ENCODE data around the gene ARHGAP26.
A peak's percentile ranks its signal among the peaks of the same experiment; 100 is the strongest.
"Not testable (repeated sequence)": the region's sequence is repeated elsewhere in the genome, so short reads cannot be mapped to it uniquely, and the experiment has no call there.

Gene ARHGAP26

DNA sequence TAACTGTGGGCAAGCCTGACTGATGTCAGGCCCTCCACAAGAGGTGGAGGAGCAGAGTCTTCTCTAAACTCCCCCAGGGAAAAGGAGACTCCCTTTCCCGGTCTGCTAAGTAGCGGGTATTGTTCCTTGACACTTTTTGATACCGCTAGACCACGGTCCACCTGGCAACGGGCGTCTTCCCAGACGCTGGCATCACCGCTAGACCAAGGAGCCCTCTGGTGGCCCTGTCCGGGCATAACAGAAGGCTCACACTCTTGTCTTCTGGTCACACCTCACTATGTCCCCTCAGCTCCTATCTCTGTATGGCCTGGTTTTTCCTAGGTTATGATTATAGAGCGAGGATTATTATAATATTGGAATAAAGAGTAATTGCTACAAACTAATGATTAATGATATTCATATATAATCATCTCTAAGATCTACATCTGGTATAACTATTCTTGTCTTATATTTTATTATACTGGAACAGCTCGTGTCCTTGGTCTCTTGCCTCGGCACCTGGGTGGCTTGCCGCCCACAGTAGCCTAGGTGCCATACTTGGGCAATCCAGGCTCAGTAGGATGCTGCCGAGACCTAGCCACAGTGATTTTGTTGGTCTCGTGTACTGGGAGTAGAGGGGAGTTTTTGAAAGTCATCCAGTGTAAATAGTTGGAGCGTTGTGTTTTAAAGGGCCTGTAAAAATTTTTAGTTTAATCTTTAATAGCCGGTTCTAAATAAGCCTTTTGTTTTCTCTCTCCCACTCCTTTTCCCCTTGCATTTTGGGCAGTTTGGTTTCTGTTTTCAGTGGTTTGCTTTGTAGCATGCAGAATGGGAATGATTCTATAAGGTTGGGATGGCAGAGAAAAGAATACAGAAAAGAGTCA lies 195.3 kb downstream of the ARHGAP26 start:
- not testable (repeated sequence) for DNase-seq (ENCODE audit: low read depth)

DNA sequence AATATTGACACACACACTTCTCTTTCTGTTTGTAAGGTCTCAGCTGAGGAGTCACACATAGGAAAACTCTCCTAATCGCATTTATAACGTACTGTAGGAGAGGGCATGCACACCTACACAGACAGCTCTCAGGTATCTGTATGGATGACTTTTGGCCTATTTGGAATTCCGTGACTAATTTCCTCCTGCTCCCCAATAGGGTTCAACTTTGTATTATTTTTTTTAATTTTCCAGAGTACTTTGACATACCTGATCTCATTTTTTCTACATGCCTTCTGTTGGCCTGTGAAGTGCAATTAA lies 195.9 kb downstream of the ARHGAP26 start:
- no peak for DNase-seq (ENCODE audit: low read depth)

DNA sequence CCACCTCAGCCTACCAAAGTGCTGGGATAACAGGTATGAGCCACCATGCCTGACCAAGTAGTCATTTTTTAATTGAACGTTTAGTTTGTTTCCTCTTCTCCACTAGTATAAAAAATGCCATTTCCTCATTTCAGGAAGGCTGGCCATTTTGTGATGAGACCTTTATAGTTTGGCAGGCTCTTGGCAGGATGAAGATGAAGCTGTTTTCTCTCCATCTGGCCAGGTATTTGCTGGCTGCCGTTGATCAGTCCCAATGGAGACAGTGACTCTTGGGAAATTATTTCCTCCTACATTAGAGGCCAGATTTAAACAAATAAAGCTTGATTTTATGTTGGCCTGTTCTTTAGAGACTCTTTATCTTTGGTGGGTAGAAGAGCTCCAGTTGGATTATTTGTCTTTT lies 199.0 kb downstream of the ARHGAP26 start:
- no peak for DNase-seq (ENCODE audit: low read depth)

DNA sequence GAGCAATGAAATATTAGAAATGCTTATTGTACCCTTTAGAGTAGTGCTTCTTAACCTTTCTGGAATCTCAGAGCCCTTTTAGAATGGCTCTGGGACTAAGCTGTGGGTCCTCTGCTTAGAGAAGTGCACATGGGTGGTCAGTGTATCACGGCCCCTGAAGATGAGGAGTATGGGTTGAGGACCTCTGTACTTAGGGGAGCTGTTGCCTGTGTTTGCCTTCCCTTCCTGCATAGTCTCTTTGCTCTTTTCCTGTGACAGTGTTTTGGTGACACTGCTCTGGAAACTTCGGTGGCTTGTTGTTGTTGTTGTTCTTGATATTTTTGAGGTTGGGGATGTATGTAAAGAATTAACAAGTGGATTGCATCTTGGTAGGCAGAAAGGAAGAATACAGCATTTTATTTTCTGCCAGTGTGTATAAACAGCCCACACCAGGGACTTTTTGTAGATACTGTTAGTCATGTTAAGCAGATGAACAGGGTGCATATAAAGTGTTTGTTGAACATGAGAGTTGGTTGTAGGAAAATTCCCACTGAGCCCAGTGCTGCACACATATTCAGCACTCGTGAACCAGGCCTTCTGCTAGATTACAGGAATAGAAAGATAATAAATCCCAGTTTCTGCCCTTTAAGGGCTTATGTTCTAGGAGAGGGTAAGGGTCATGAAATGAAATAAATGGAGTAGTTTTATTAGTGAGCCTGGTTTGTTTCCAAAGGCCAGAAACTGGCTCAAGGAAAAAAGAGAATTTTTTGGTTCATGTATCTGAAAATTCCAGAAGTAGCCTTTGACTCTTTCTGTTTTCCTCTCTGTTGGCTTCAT lies 199.7 kb downstream of the ARHGAP26 start:
- no peak for DNase-seq (ENCODE audit: low read depth)

DNA sequence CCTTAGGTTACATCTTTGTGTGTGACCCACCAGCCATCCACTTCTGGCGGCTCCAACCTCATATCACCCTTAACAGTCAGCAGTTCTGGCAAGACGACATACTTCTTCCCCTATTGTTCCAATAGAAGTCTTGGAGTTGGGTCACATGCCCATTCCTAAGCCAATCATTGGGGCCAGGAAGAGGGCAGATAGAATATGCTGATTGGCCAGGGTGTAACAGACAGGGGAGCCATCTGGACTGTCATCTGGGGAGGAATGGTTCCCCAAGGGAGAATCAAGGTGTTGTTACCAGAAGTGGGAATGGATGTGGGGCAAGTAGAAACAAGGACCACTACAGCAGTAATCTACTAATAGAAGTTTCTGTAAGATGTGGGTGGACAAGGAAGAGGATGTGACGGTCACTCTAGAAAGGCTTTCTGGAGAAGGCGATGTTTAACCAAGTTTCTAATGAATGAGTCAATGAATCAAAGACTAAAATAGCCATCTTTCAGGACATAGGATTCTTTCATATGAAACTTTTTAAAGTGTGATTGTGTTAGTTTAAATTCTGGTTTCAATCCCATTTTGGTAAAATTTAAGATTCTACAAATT lies 200.4 kb downstream of the ARHGAP26 start:
- no peak for DNase-seq (ENCODE audit: low read depth)

DNA sequence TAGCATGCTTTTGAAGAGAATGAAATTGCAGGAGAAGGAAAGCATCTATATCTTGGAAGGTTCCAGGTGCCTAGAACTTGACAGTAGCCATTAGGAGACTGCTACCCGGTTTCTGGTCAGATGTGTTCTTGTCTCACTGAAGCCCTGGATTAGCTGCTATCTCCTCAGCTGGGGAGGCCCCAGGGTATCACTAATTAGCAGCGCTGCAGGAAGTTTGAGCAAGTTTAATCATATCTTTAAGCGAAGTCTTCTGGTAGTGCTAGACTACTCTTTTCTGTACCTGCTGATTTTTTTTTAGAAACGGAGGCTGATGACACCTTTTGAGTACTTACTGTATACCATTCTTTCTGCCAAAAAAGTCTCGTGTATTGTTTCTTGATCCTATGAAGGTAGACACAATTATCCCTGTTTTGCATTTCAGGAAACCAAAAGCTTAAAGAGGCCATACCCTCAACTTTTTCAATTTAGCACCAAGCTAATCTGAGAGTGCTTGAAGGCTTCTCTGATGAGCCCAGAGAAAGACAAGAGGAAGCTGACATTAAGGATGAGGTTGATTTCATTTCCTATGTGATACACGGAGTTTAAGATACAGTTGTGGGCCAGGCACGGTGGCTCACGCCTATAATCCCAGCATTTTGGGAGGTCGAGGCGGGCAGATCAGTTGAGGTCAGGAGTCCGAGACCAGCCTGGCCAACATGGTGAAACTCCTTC lies 201.3 kb downstream of the ARHGAP26 start:
- no peak for DNase-seq (ENCODE audit: low read depth)

DNA sequence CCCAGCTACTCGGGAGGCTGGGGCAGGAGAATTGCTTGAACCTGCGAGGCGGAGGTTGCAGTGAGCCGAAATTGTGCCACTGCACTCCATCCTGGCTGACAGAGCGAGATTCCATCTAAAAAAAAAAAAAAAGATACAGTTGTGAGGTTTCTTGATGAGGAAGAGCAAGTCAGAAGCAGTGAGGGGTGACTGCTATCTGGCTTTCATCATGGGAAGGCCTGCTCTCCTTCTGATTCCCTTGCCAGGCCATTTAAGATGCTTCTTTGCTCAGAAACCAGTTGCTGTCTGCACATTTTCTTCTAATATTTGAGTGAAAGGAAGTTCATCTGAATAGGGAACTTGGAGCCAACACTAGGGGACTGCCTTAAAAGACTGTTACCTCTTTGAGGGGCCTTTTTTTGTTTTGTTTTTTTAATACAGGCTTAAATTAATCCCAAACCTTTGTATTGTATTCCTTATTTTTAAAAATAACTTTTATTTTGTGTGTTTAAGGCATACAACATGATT lies 201.9 kb downstream of the ARHGAP26 start:
- no peak for DNase-seq (ENCODE audit: low read depth)

DNA sequence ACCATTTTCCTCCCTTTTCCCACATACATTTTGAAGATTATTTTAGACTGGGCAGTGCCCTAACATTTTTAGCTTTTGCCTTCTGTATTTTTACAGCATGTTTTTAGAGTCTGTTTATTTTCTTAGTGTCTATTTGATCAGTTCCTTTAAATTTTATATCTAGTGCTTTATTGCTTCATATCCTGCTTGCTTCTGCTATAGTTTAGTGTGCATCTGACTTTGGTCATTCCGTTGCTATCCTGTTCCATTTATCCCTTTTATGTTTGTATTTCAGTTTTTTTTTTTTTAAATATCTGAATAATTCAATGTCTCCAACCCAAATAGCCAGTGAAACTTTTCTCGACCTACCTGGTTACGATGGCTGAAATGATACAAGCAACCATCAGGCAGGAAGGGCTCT lies 203.8 kb downstream of the ARHGAP26 start:
- DNase-seq (ENCODE audit: low read depth): no peak

DNA sequence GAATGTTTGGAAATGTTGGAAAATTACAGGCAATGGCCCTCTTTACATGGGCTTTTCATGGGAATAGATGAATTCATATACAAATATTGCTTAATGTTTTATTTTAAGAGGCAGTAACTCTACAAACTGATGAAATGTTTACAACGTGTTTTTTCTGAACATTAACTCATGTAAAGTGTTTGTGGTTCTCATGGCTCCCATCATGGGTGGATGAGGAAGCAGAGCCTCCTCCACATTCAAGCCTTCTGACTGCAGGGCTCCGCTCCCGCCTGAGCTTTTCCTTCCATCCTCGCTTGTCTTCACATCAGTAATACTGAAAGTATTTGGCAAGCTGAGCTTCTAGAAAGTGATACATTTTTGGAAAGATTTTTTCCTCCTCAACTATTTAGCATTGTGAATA lies 204.2 kb downstream of the ARHGAP26 start:
- DNase-seq (ENCODE audit: low read depth): no peak

DNA sequence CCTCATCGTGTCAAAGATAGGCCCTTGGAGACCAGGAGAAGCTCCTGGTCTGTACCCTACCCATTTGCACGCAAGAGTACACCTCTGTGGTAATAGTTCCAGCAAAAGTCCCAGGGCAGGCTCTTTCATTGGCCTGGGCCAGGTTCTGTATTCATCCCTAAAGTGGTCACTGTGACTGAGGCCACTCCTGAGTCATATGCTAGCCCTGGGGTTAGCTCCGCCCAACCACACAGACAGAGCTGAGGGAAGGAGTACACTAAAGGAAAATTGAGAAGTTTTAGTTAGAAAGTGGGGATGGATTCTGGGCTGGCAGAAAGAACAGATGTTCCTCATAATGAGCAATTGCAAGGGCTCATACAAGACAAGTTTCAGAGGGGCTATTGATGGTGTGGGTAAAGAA lies 206.7 kb downstream of the ARHGAP26 start:
- no peak for DNase-seq (ENCODE audit: low read depth)

DNA sequence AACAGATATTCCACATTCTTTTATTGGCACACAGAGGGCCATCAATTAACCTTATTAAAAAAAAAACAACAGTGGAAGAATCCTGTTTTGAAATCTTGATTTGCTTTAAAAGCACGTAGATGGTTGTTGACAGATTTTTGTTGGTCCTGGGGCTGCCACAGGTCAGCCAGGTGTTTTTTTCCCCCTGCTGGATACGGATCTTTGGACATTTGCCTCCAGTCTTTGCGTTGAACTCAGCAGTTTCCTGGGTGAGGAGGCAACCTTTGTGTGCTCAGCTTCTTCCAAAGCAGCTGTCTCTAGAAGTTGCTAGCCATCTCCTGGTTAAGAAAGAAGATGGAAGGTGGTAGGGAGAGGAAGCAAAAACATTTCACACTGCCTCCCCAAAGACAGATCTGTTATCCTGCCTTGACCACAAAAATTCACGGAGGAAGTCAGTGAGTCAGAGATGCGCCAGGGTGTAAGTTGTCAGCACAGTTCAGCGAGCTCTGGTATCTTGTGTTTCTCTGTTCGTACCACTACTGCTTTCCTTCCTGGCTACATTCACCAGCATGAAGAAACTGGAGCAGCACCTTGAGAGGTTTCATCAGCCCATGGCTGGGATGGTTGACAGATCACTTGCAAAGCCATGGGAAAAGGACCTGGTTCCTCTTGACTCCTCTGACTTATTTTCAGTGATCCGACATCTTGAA lies 207.3 kb downstream of the ARHGAP26 start:
- peak; percentile 46 for DNase-seq (ENCODE audit: low read depth)

DNA sequence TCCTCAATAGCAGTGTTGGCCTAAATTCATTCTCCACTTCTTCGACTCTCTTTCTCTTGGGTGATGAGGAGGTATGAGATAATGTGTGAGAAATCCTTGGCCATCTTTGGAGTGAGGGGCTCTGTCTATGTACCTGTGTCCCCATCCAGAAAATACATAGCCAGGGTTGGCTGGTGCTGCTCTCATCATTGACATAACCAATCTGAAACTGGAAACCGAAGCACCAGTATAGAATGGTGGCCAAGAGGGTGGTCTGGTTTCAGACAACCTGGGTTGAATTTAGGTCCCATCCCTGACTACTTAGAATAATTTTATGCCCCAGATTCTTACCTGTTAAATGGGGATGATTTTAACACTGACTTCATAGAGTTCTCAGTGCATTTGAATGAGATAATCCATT lies 208.1 kb downstream of the ARHGAP26 start:
- DNase-seq (ENCODE audit: low read depth): no peak

DNA sequence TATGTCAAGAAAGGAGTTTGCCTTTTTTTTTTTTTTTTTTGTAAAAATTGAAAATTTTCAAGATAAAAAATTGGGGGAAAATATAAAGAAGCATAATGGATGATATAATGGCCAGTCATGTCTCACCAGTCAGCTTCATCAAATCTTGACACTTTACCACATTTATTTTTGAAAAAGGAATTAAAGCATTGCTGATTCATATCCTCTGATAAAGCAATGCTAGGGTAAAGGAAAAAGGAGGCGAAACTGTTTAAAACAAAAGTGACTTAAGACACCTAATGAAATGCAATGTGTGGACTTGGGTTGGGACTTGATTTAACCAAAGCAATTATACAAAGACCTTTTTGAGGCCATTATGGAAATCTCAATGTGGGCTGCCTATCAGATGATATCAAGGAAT lies 208.5 kb downstream of the ARHGAP26 start:
- DNase-seq (ENCODE audit: low read depth): no peak

DNA sequence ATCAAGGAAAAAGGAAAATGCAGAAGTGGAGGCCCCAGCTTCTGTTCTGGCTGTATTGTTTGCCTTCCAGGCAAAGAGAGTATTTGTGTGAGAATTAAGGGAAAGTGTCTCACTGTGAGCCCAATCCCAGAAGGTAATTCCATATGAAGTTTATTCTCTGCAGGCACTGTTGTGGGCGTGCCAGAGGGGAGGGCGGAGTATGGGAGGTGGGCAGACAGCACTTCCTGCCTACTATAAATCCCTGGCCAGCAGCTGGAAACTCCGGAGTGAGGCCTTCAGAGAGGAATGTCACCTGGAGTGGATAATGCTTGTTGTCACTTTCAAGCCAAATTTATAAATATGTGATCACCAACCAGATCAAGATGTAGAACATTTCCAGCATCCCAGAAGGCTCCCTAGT lies 209.5 kb downstream of the ARHGAP26 start:
- no peak for DNase-seq (ENCODE audit: low read depth)

DNA sequence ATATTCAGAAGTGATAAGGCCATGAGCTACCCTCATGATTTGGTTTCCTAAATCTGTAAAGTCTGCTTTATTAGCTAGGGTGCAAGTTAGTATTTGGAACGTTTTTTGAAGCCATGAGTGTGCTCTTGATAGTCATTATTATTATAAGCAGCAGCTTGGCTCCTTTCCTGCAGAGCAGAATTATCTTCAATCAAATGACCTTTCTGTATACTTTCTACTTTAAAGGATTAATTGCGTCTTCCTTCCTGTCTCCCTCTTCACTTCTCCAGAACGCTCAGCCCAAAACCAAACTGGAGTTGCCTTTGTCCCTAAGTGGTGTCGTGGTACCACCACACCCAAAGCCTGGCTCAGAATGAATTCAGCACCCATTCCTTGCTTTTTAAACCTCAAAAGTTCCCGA lies 211.3 kb downstream of the ARHGAP26 start:
- DNase-seq (ENCODE audit: low read depth): no peak

DNA sequence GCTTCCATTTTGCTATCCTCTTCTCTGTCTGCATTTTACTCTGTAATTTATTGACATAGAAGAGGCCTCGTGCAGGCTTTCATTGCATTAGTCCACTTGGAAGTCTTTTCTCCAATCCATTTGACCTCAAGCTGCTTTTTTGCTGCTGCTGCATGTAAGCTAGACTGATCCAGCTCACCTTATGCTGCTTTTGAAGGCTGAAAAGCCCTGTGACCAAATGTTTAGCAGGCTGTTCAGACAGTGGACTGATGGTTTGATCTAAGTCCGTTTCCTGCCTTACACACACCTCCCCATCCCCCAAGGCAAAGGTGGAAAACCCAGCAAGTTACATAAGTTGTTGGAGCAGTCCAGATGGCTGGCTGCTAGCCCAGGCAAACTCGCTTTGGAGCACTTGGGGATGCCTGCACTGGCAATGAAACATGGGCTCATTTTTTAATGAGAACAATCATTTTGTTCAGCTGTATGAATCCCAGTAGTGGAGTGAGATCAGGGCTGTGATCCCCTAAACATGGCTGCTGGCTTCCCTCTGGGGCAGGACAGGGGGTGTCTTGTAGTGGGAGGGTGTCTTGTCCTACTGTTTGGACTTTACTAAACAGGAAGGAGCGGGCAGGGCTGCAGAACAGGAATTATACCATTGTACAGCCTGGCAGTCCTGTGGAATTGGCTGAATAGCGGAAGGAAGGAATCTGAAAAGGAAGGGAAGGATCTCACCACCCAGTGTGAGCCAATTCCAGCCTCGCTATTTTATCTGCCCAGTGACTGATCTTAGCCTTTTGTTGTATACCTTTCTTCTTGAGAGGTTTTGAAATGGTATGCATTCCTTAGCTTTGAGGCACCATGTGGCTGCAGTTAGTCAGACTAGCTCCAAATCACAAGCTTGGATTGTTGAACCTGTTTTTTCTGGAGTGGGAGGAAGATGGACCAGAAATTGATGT lies 212.0 kb downstream of the ARHGAP26 start:
- peak; percentile 37 for DNase-seq (ENCODE audit: low read depth)

DNA sequence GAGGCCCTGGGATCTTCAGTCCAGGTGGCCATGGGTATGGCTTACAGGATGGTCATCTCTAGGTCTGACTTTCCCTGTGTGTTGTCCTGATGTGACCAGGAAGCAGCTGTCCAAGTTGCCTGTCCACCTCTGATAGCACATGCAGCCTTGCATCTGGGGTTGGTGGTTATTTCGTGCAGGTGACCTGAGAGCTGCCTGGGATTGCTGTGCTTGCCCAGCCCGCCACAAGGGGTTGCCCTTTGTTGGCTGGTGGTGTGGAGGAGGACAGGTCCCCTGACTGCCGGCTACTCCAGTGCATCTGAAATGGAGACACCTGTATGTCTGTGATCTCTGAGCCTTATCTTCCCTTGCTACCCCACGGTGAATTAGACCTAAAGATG lies 212.6 kb downstream of the ARHGAP26 start:
- DNase-seq (ENCODE audit: low read depth): no peak

DNA sequence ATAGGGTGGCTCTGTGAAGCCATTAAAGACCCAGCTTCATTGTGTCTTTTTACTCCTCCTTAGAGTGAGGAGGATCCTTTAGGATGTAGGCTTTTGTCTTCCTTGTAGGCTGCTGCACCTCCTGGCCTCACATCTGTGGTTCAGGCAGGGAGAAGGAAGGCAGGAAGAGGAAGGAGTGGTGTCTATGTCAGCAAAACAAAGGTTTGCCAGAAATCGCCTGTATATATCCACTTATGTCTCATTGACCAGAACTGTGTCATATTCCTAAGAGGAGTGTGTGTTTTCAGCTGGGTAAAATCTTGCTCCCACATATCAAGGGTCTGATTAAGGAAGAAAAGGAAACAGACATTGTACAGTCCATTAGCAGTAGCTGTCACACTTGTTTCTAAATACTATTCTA lies 213.8 kb downstream of the ARHGAP26 start:
- no peak for DNase-seq (ENCODE audit: low read depth)

DNA sequence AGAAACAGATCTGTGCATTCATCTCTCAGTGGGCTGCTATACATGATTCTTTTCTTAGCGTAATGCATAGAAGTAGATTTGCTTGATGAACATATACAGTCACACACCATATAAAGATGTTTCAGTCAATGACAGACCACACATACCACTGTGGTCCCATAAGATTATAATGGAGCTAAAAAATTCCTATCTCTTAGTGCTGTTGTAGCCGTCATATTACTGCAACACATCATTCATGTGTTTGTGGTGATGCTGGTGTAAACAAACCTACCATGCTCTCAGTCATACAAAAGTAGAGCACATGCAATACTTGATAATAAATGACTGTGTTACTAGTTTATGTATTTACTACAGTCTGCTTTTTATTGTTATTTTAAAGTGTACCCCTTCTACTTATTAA lies 214.3 kb downstream of the ARHGAP26 start:
- no peak for DNase-seq (ENCODE audit: low read depth)

DNA sequence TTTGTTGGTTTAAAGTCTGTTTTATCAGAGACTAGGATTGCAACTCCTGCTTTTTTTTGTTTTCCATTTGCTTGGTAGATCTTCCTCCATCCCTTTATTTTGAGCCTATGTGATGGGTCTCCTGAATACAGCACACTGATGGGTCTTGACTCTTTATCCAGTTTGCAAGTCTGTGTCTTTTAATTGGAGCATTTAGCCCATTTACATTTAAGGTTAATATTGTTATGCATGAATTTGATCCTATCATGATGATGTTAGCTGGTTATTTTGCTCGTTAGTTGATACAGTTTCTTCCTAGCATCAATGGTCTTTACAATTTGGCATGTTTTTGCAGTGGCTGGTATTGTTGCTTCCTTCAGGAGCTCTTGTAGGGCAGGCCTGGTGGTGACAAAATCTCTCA lies 219.1 kb downstream of the ARHGAP26 start:
- not testable (repeated sequence) for DNase-seq (ENCODE audit: low read depth)

DNA sequence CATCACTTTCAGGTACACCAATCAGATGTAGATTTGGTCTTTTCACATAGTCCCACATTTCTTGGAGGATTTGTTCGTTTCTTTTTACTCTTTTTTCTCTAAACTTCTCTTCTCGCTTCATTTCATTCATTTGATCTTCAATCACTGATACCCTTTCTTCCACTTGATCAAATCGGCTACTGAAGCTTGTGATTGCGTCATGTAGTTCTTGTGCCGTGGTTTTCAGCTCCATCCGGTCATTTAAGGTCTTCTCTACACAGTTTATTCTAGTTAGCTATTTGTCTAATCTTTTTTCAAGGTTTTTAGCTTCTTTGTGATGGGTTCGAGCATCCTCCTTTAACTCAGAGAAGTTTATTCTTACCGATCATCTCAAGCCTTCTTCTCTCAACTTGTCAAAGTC lies 219.9 kb downstream of the ARHGAP26 start:
- not testable (repeated sequence) for DNase-seq (ENCODE audit: low read depth)

Data from fibroblast of gingiva (primary cell).